ENCODE results near the gene SAMD4B.

SAMD4B gene

DNA sequence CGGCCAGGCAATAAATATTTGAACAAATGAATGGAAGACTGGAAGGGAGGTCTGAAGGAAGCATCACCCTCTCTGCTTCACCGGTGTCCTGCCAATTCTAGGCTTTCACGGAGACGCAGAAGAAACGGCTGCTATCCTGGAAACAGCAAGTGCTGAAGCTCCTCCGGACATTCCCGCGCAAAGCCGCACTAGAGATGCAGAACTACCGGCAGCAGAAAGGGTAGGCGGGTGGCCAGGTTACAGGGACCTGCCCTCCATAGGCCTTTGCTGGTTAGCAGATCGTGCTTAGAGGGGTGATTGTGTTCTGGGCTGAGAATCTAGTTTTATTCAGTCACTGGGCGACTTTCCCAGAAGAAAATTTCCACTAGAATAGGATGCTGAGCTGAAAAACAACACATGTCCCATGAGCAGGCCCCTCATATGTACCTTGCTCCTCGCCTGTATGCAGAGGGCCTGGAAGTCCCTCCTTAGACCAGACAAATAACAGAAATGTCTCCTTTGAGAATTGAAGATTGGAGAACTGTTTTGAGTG is 37.7 kb downstream of the SAMD4B start:
- DNase-seq (ENCODE audit: insufficient read length) (no peak), FAIRE-seq (no peak)
- TF ChIP-seq TAF1 (IDR thresholded peaks at IDR 0.05; ENCODE audit: borderline replicate concordance, low read depth, low read length) = no peak
- no peak for TF ChIP-seq POLR2AphosphoS5 (IDR thresholded peaks at IDR 0.05; ENCODE audit: low read depth, low read length)
- no peak for TF ChIP-seq POLR2A (IDR thresholded peaks at IDR 0.05; ENCODE audit: low read depth, low read length)

DNA sequence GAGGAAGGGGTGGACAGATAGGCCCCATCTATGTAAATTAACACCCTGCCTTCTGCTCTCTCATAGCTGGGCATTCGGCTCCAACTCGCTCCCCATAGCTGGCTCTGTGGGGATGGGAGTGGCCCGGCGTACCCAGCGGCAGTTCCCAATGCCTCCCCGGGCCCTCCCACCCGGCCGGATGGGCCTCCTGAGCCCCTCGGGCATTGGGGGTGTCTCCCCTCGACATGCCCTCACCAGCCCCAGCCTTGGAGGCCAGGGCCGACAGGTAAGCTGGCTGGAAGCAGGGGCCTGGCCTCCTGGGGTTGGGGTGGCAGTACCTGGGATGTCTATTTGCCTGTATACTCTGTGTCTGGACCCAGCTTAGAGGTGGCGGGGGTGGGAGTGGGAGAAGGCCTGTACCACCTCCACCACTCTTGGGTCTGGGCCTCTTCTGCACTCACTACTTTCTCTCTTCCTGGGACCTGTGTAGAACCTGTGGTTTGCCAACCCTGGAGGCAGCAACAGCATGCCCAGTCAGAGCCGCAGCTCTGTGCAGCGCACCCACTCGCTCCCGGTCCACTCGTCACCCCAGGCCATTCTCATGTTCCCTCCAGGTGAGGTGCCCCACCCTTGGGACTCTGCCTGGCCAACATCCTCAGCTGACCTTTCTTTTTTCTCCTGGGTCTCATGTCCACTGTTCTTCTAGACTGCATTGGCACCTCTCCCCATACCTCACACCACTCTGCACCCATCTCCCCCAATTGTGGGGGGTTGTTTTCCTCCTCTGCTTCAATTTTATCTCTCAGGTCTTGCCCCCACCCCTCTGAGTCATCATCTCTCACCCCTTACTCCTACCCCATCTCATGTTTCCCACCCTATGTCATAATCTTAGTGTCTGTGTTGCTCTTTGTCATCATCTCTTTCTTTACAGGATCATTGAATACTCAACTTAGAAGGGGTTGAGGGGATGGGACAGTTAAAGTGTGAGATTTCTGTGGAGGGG is 38.6 kb downstream of the SAMD4B start:
- FAIRE-seq (no peak), DNase-seq (ENCODE audit: insufficient read length) (no peak)

GRCh38 chr19:39381910-39382611 is 39.8 kb downstream of the SAMD4B start:
- no peak for TF ChIP-seq POLR2A (IDR thresholded peaks at IDR 0.05; ENCODE audit: low read depth, low read length)
- FAIRE-seq (no peak), DNase-seq (ENCODE audit: insufficient read length) (no peak)

More for the DNA sequence above, 38.6 kb downstream of the SAMD4B start:
- TF ChIP-seq TAF1 (IDR thresholded peaks at IDR 0.05; ENCODE audit: borderline replicate concordance, low read depth, low read length) (no peak), POLR2AphosphoS5 (IDR thresholded peaks at IDR 0.05; ENCODE audit: low read depth, low read length) (no peak), POLR2A (IDR thresholded peaks at IDR 0.05; ENCODE audit: low read depth, low read length) (no peak)

- DNase-seq (ENCODE audit: insufficient read length) (no peak), FAIRE-seq (no peak)
- TF ChIP-seq TAF1 (IDR thresholded peaks at IDR 0.05; ENCODE audit: borderline replicate concordance, low read depth, low read length) (no peak), POLR2A (IDR thresholded peaks at IDR 0.05; ENCODE audit: low read depth, low read length) (no peak), POLR2AphosphoS5 (IDR thresholded peaks at IDR 0.05; ENCODE audit: low read depth, low read length) (no peak)
Measured at GRCh38 chr19:39382991-39383828, 41.0 kb downstream of the SAMD4B start.

GRCh38 chr19:39384839-39385568 is 42.8 kb downstream of the SAMD4B start:
- no peak for DNase-seq (ENCODE audit: insufficient read length)
- TF ChIP-seq POLR2A (IDR thresholded peaks at IDR 0.05; ENCODE audit: low read depth, low read length) = peak; percentile 41; the same call in 1 of the 2 replicates
- TF ChIP-seq TAF1 (IDR thresholded peaks at IDR 0.05; ENCODE audit: borderline replicate concordance, low read depth, low read length) = no peak
- FAIRE-seq = no peak

DNA sequence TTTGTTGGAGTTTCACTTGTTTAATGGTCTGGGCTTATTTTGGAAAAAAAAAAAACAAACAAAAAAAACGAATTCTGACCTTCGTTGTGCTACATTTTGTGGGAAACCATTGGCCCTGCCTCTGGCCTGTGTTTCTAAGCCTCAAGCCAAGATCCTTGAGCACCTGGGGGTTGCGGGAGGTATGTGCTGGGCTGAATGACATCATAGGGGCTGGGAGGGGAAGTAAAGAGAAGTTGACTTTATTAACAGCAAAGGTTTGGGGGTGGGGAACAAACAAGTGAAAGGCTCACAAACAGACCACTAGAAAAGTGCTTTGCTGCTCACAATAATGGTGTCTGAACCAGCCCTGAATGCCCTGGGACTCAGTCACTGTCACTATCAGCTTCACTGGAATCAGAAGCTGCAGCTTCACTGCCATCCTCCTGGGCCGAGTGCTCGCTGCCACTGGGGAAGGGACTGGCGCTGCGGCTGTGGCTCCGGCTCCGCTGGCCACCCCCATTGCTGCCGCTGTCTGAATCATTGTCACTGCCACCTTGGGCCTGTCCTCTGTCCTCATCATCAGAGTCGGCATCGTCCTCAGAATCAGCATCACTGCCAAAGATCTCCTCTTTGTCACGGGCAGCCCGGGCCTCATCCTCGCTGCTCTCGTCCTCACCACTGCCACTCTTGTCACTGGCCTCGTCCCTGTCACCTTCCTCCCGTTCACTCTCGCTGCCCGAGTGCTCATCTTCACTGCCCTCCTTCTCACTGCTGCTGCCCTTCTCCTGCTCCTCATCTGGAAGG is 43.6 kb downstream of the SAMD4B start:
- TF ChIP-seq POLR2A (IDR thresholded peaks at IDR 0.05; ENCODE audit: low read depth, low read length) = no peak
- no peak for TF ChIP-seq TAF1 (IDR thresholded peaks at IDR 0.05; ENCODE audit: borderline replicate concordance, low read depth, low read length)
- TF ChIP-seq POLR2AphosphoS5 (IDR thresholded peaks at IDR 0.05; ENCODE audit: low read depth, low read length) = no peak
- no peak for DNase-seq (ENCODE audit: insufficient read length)
- no peak for FAIRE-seq

DNA sequence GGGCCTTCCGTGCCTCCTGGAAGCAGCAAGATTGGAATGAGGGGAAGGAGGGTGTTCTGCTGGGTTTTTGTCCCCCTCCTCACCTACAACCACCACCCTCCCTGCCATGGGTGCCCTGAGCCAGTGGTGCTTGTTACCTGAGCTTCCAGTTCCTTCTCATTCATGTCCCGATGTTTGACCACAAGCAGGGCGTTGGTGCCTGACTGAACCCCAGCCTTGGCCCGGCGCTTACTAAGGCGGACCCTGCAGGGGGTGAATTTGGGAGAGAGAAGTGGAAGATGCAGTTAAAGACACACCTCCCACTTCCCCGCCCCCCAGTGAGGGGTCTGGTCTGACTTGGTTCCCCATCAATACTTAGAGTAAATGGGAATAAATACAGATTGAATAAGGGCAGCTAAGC is 44.3 kb downstream of the SAMD4B start:
- no peak for TF ChIP-seq POLR2A (IDR thresholded peaks at IDR 0.05; ENCODE audit: low read depth, low read length)
- no peak for TF ChIP-seq POLR2AphosphoS5 (IDR thresholded peaks at IDR 0.05; ENCODE audit: low read depth, low read length)
- no peak for TF ChIP-seq TAF1 (IDR thresholded peaks at IDR 0.05; ENCODE audit: borderline replicate concordance, low read depth, low read length)
- DNase-seq (ENCODE audit: insufficient read length) = no peak
- no peak for FAIRE-seq

DNA sequence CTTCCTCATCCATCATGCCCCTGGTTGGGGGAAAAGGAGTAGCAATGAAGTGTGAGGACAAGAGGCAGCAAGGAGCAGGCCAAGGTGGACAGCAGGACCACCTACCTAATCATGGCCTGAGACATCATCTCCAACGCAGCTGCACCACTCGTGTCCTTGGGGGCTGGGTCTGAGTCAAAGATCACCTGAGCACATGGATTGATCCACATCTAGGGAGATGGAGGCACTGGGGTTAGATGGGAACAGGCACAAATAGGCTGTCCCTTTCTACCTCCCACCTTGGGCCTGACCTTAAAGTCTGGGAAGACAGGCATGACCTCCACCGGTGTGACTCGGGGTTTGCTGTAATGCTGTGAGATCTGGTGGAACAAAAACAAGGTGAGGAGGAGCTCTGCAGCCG is 46.4 kb downstream of the SAMD4B start:
- FAIRE-seq (no peak), DNase-seq (ENCODE audit: insufficient read length) (no peak)
- TF ChIP-seq POLR2AphosphoS5 (IDR thresholded peaks at IDR 0.05; ENCODE audit: low read depth, low read length) (no peak), POLR2A (IDR thresholded peaks at IDR 0.05; ENCODE audit: low read depth, low read length) (no peak), TAF1 (IDR thresholded peaks at IDR 0.05; ENCODE audit: borderline replicate concordance, low read depth, low read length) (no peak)

GRCh38 chr19:39389631-39390414 is 47.6 kb downstream of the SAMD4B start:
- DNase-seq (ENCODE audit: insufficient read length) = no peak
- TF ChIP-seq POLR2A (IDR thresholded peaks at IDR 0.05; ENCODE audit: low read depth, low read length) (no peak), POLR2AphosphoS5 (IDR thresholded peaks at IDR 0.05; ENCODE audit: low read depth, low read length) (no peak), TAF1 (IDR thresholded peaks at IDR 0.05; ENCODE audit: borderline replicate concordance, low read depth, low read length) (no peak)
- peak; percentile 61 for FAIRE-seq

All from GM12892 (cell line).